ENCODE results near the gene CBX5. TPM values are rescaled to one million over a fixed set of nuclear protein-coding genes. Genes with fewer than 3 reads are reported as not detected.

CBX5 gene
- total RNA-seq, 2 experiments from 2014 or later, result 38.8 to 38.9 TPM

DNA sequence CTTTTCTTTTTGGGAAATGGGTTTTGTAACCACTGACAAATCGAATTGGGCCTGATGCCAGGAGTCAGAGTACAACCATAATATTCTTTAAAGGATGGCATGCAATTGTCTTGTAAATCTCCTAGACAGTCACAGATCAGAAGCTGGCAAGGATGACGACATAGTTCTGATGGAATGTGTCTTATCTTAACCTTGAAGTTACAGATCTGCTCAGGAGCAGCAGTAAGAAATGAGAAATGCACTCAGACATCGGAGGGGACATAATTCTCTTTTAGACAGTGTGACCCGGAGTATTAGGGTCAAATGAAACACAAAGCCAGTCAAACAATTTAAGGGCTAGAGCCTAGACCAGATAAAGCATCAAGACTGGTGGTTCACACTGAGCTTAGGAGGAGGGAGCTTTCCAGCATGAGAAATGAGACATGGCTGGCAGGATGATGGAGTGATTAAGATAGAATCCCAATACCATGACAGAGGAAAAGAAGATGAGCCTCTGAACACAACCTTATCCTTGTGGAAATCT, 17.5 kb downstream of the CBX5 start:
- peaks cover 40% of the 10 kb centered on the region for H3K4me1 Mint-ChIP-seq (ENCODE audit: low read depth)
- no peak overlapping the region for H3K27ac Mint-ChIP-seq
- no peak for DNase-seq
- no peaks in the 10 kb centered on the region for H3K9me3 ChIP-seq (ENCODE audit: control insufficient read depth in 1 of 2, insufficient read depth in 1 of 2, low read length in 2 of 2)
- H3K27me3 ChIP-seq (ENCODE audit: control insufficient read depth in 1 of 2, insufficient read depth in 2 of 2, low read length in 2 of 2), result no peaks in the 10 kb centered on the region
- no peak overlapping the region for H3K4me3 ChIP-seq (ENCODE audit: low read length)
- CTCF ChIA-PET, result no interaction called here
- no peak overlapping the region for H3K4me3 Mint-ChIP-seq
- no peak overlapping the region for H3K27ac ChIP-seq (ENCODE audit: low read depth in 1 of 2, low read length in 2 of 2)
- TF ChIP-seq, protein P1, sequence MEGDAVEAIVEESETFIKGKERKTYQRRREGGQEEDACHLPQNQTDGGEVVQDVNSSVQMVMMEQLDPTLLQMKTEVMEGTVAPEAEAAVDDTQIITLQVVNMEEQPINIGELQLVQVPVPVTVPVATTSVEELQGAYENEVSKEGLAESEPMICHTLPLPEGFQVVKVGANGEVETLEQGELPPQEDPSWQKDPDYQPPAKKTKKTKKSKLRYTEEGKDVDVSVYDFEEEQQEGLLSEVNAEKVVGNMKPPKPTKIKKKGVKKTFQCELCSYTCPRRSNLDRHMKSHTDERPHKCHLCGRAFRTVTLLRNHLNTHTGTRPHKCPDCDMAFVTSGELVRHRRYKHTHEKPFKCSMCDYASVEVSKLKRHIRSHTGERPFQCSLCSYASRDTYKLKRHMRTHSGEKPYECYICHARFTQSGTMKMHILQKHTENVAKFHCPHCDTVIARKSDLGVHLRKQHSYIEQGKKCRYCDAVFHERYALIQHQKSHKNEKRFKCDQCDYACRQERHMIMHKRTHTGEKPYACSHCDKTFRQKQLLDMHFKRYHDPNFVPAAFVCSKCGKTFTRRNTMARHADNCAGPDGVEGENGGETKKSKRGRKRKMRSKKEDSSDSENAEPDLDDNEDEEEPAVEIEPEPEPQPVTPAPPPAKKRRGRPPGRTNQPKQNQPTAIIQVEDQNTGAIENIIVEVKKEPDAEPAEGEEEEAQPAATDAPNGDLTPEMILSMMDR (IDR thresholded peaks at IDR 0.05), result no peak
- peaks cover 12% of the 10 kb centered on the region for H3K4me1 ChIP-seq (ENCODE audit: insufficient read depth, low read length)
- H3K36me3 ChIP-seq (ENCODE audit: insufficient read depth, low read length), result peaks cover 1% of the 10 kb centered on the region
- H3K9me3 Mint-ChIP-seq, result no peaks in the 10 kb centered on the region
- intact Hi-C loops (cut with DNase I, micrococcal nuclease), result no loop called here
- no peaks in the 10 kb centered on the region for H3K27me3 Mint-ChIP-seq
- ATAC-seq (ENCODE audit: poor library complexity), result no peak
- POLR2A ChIA-PET, result interaction anchor here (0.9 to 4.4 kb wide), 2 partner anchors 11 to 18 kb away, joined by 4 to 25 read pairs; partner anchors contain the start of genes CBX5 and HNRNPA1
- H3K36me3 Mint-ChIP-seq (ENCODE audit: low read depth), result peaks cover 9% of the 10 kb centered on the region

- TF ChIP-seq, protein P1 (IDR thresholded peaks at IDR 0.05), result no peak
- no peak for ATAC-seq (ENCODE audit: poor library complexity)
- intact Hi-C loops (cut with DNase I, micrococcal nuclease), result no loop called here
Observed at GRCh38 chr12:54261815-54262402, 18.0 kb downstream of the CBX5 start.

DNA sequence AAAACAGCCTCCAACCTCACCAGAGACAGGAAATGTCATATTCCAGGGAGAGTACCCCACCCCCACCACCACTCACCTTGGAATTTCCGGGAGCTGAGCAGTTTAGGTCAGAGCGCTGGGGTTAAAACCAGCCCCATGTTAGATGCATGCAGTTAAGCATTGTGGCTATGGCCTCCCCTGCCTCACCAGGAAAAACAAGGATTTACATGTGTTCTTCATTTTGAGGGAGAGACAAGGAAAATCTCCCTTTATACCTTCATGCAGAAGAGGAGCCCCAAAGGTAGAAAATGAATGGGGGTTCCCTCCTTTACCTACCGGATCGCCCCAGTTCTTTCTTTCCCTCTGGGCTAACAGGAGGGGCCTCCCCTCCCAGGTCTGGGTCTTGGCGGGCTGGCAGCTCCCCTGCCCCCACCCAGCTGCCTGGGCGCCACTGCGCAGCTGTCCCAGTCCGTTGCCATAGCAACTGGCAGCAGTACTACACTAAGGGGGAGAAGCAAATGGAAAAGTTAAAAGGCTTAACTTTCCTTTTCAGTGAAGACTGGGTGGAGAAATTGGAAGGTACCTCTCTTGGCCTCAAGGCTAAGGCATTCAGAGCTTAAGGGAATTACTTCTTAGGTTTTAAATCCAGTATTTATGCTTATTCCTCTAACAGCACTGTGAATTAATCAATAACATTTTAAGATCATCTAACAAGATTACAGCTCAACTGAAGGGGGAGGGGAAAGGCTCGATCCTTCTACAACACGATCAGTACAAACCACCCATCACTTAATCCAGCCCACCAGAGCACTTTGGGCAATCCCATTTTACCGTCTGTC, 20.5 kb downstream of the CBX5 start:
- peaks cover 12% of the 10 kb centered on the region for H3K4me1 ChIP-seq (ENCODE audit: insufficient read depth, low read length)
- Mint-ChIP-seq H3K4me1 (ENCODE audit: low read depth) (peaks cover 31% of the 10 kb centered on the region), H3K27ac (peak overlapping the region; percentile 45), H3K27me3 (no peaks in the 10 kb centered on the region), H3K4me3 (peak overlapping the region; percentile 66), H3K9me3 (no peaks in the 10 kb centered on the region), H3K36me3 (ENCODE audit: low read depth) (peaks cover 30% of the 10 kb centered on the region)
- H3K9me3 ChIP-seq (ENCODE audit: control insufficient read depth in 1 of 2, insufficient read depth in 1 of 2, low read length in 2 of 2), result no peaks in the 10 kb centered on the region
- ChIA-PET POLR2A (interaction anchor here (0.6 to 4.4 kb wide), 4 partner anchors 19 to 100 kb away, joined by 3 to 25 read pairs (median 3); partner anchors contain the start of genes CBX5 and HNRNPA1), CTCF (interaction anchor here (1.0 to 1.2 kb wide), 2 partner anchors 66 to 109 kb away, joined by 3 read pairs; partner anchors contain the start of gene COPZ1)
- TF ChIP-seq, protein P1 (IDR thresholded peaks at IDR 0.05), result no peak
- intact Hi-C loops (cut with DNase I, micrococcal nuclease), result no loop called here
- peak; percentile 93 for ATAC-seq (ENCODE audit: poor library complexity)
- no peaks in the 10 kb centered on the region for H3K27me3 ChIP-seq (ENCODE audit: control insufficient read depth in 1 of 2, insufficient read depth in 2 of 2, low read length in 2 of 2)
- DNase-seq, result peak in 9 of 14 experiments; percentile 14 to 73 (median 43)
- no peak overlapping the region for H3K27ac ChIP-seq (ENCODE audit: low read depth in 1 of 2, low read length in 2 of 2)
- peak overlapping the region; percentile 4 for H3K4me3 ChIP-seq (ENCODE audit: low read length)
- peaks cover 22% of the 10 kb centered on the region for H3K36me3 ChIP-seq (ENCODE audit: insufficient read depth, low read length)

More at GRCh38 chr12:54261815-54262402, 18.0 kb downstream of the CBX5 start:
- peaks cover 12% of the 10 kb centered on the region for H3K4me1 ChIP-seq (ENCODE audit: insufficient read depth, low read length)
- Mint-ChIP-seq H3K4me3 (no peak overlapping the region), H3K36me3 (ENCODE audit: low read depth) (peaks cover 11% of the 10 kb centered on the region), H3K9me3 (no peaks in the 10 kb centered on the region), H3K4me1 (ENCODE audit: low read depth) (peaks cover 40% of the 10 kb centered on the region), H3K27ac (no peak overlapping the region), H3K27me3 (no peaks in the 10 kb centered on the region)
- no peak for DNase-seq
- H3K4me3 ChIP-seq (ENCODE audit: low read length), result no peak overlapping the region
- CTCF ChIA-PET, result no interaction called here
- H3K27ac ChIP-seq (ENCODE audit: low read depth in 1 of 2, low read length in 2 of 2), result no peak overlapping the region
- H3K9me3 ChIP-seq (ENCODE audit: control insufficient read depth in 1 of 2, insufficient read depth in 1 of 2, low read length in 2 of 2), result no peaks in the 10 kb centered on the region
- H3K27me3 ChIP-seq (ENCODE audit: control insufficient read depth in 1 of 2, insufficient read depth in 2 of 2, low read length in 2 of 2), result no peaks in the 10 kb centered on the region
- peaks cover 7% of the 10 kb centered on the region for H3K36me3 ChIP-seq (ENCODE audit: insufficient read depth, low read length)
- POLR2A ChIA-PET, result interaction anchor here (4.4 kb wide), 1 partner anchor 18 kb away, joined by 25 read pairs; the partner anchor contains the start of genes CBX5 and HNRNPA1
